ENCODE measurements around the gene ANAPC10.

- TF ChIP-seq POLR2AphosphoS5 (IDR thresholded peaks at IDR 0.05; ENCODE audit: low read depth, low read length) = peak; percentile 46
- TF ChIP-seq REST (IDR thresholded peaks at IDR 0.05; ENCODE audit: insufficient read depth in 1 of 2, low read depth in 2 of 2, low read length in 2 of 2) = no peak
- no peak for TF ChIP-seq TAF1 (IDR thresholded peaks at IDR 0.05; ENCODE audit: borderline replicate concordance, insufficient read depth, low read length)
Observed at GRCh38 chr4:145132511-145133098, 34.6 kb upstream of the ANAPC10 start.
